ENCODE data around the gene CDC42BPA.
"Not testable (repeated sequence)": the region's sequence is repeated elsewhere in the genome, so short reads cannot be mapped to it uniquely, and the experiment has no call there.

CDC42BPA gene

DNA sequence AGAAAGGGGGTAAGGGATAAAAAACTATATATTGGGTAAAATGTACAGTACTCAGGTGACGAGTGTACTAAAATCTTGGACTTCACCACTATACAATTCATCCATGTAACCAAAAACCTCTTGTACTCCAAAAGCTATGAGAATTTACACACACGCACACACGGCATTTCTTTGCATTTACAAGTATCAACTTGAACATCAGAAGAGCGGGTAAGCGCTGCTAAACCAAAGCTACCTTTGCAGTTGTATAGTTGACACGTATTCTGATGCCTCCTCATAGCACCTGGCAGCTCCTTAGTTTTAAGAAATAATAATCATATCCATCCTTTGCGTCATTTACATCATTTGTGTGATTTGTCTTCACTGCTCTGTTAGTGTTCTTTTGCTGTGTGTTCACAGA is 17.6 kb downstream of the CDC42BPA start:
- no peak overlapping the region for H3K4me3 Mint-ChIP-seq
- ATAC-seq: no peak
- H3K4me1 Mint-ChIP-seq: no peaks in the 10 kb centered on the region
- H3K9me3 Mint-ChIP-seq: no peaks in the 10 kb centered on the region
- no peak for DNase-seq (ENCODE audit: low spot score in 2 of 2)
- H3K36me3 Mint-ChIP-seq: no peaks in the 10 kb centered on the region
- no peak overlapping the region for H3K27ac Mint-ChIP-seq

DNA sequence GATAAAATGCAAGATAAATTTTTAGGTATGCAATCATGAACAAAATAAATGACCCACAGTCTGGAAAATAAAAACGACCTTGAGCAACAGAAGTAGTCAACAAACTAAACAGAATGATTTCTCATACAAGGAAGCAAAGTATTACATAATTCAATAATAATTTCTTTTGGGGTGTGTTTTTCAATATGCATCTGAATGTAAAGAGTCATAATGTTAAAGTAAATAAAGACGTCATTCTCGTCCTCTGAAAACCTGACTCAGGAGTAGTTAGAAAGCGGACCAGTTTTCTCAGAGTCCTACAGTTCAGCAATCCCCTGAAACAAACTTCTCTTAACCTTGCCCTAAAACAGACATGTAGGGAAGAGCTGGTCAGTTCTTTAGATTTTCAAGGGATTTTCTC is 18.6 kb downstream of the CDC42BPA start:
- Mint-ChIP-seq H3K36me3 (no peaks in the 10 kb centered on the region), H3K4me3 (no peak overlapping the region), H3K4me1 (no peaks in the 10 kb centered on the region), H3K27ac (no peak overlapping the region), H3K9me3 (no peaks in the 10 kb centered on the region)
- ATAC-seq (no peak), DNase-seq (ENCODE audit: low spot score in 2 of 2) (no peak)

DNA sequence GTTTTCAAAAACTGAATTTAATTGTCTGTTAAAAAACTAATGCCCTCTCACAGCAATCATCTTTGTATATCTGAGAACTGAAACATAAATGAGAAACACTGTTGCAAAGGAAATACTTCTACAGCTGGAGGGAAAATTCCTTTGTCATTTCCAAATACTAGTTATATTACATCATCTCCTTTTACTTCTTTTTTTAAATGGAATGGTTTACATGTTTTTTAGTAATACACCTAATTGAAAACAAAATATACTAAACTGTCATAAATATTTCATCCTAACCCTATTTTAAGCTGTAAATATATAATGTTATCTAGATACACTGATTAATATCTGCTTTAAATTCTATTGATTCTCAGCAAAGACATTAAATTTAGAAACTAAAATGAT is 19.1 kb downstream of the CDC42BPA start:
- Mint-ChIP-seq H3K27ac (no peak overlapping the region), H3K4me1 (no peaks in the 10 kb centered on the region), H3K36me3 (no peaks in the 10 kb centered on the region), H3K9me3 (no peaks in the 10 kb centered on the region), H3K4me3 (no peak overlapping the region)
- no peak for DNase-seq (ENCODE audit: low spot score in 2 of 2)
- ATAC-seq: no peak

DNA sequence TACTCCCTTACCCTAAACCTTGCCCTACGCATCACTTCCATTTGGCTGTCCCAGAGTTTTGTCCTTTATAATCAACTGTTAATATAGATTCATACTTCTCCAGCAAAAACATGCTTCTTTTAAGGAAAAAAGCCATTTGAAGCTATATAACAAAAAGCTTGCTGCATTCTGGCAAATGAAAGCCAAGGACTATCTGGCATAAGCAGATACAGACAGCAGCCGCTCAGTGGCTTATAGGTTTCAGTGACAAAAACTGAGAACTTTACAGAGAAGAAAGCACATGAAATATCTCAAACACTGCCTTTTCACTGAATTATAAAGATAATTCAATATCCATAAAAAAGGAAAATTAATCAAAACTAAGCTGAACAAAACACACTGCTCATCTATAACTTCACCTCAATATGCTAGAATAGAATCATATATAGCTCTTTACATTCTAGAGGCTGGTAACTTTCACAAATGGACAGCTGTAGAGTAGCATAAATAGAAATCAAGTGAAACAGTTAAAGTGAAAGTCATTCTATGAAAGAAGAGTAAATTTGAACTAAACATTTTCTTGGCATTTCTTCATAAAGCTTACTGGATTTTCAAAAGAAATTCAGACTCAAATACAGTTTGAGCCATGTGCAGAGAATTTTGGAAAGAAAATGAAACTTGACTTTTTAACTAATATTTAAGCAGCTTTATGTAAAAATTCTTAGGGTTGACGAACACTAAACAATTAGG is 19.6 kb downstream of the CDC42BPA start:
- Mint-ChIP-seq H3K9me3 (no peaks in the 10 kb centered on the region), H3K4me1 (no peaks in the 10 kb centered on the region), H3K4me3 (no peak overlapping the region), H3K27ac (no peak overlapping the region), H3K36me3 (no peaks in the 10 kb centered on the region)
- ATAC-seq (no peak), DNase-seq (ENCODE audit: low spot score in 2 of 2) (no peak)

DNA sequence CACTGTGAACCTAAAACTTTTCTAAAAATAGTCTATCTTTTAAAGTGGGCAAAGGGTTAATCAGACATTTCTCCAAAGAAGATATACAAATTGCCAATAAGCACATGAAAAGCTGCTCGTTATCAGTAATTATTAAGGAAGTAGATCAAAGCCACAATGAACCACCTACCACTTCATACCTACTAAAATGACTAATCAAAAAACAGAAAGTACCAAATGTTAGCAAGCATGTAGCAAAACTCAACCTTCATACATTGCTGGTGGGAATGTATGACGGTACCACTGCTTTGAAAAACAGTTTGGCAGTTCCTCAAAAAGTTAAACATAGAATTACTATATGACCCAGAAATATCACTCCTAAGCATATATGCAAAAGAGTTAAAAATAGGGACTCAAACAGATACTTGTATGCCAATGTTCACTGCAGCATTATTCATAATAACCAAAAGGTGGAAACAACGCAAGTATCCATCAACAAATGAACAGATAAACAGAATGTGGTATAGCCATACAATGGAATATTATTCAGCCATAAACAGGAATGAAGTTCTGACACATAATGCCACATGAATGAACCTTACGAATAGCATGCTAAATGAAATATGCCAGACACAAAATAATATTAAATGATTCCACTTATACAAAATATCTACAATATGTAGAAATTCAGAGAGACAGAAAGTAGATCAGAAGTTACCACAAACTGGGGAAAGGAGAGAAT is 21.1 kb downstream of the CDC42BPA start:
- no peaks in the 10 kb centered on the region for H3K4me1 Mint-ChIP-seq
- H3K36me3 Mint-ChIP-seq: no peaks in the 10 kb centered on the region
- H3K27ac Mint-ChIP-seq: no peak overlapping the region
- no peak overlapping the region for H3K4me3 Mint-ChIP-seq
- no peak for DNase-seq (ENCODE audit: low spot score in 2 of 2)
- ATAC-seq: no peak
- no peaks in the 10 kb centered on the region for H3K9me3 Mint-ChIP-seq

DNA sequence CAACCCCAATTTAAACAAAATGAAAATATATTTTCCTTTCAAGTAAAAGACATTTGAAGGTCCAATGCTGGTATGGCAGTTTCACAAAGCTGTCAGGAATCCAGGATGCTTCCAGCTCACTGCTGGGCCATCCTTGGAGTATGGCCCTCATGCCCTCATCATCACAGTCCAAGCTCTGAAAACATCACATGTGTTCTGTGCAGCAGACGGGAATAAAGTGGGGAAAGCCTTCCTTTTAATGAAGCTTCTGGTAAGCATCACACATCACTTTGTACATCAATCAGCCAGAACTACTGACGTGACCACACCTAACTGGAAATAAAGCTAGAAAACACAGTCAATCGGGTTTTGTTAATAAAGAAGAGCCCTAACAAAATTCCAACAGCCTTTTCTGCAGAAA is 22.7 kb downstream of the CDC42BPA start:
- Mint-ChIP-seq H3K4me3 (no peak overlapping the region), H3K36me3 (no peaks in the 10 kb centered on the region), H3K4me1 (no peaks in the 10 kb centered on the region), H3K27ac (no peak overlapping the region), H3K9me3 (no peaks in the 10 kb centered on the region)
- ATAC-seq: no peak
- DNase-seq (ENCODE audit: low spot score in 2 of 2): no peak

DNA sequence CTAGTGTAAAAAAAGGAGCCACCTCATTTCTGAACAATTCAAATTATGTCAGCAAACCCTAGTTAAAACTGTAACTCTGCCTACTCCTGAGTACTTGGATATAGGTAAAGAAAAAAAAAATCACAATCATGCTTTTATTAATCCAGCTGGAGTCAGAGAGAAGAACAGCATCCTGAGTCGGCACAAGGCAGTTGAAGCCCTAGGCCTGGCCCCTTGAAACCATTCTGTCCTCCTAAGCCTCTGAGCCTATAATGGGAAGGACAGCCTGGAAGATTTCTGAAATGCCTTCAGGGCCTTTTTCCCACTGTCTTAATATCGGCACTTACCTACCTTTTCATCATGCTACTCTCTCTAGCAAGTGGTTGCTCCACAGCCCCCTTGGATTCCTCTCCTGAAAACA is 32.5 kb downstream of the CDC42BPA start:
- Mint-ChIP-seq H3K4me3 (no peak overlapping the region), H3K27ac (no peak overlapping the region), H3K4me1 (no peaks in the 10 kb centered on the region), H3K36me3 (no peaks in the 10 kb centered on the region), H3K9me3 (peaks cover 7% of the 10 kb centered on the region)
- DNase-seq (ENCODE audit: low spot score in 2 of 2): no peak
- no peak for ATAC-seq

DNA sequence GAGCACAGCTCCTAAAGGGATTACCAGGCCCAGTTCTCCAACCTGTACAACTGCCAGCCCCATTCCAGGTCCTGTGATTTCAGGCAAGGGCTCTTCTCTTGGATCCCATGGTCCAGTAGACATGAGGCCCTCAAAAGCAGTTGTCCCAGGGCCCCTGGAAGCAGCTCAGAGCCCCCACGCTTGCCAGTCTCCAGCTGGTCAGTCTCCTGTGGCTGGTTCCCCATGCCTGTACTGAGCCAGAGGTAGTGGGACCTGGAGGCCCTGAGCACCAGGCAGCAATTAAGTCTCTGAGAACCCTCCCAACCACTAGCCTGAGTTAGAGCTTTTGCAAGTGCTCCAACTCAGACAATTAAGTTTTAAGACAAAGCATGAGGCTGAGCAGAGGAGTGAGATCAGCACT is 36.9 kb downstream of the CDC42BPA start:
- ATAC-seq (no peak), DNase-seq (ENCODE audit: low spot score in 2 of 2) (no peak)
- Mint-ChIP-seq H3K36me3 (no peaks in the 10 kb centered on the region), H3K27ac (no peak overlapping the region), H3K4me3 (no peak overlapping the region), H3K9me3 (peaks cover 4% of the 10 kb centered on the region), H3K4me1 (no peaks in the 10 kb centered on the region)

DNA sequence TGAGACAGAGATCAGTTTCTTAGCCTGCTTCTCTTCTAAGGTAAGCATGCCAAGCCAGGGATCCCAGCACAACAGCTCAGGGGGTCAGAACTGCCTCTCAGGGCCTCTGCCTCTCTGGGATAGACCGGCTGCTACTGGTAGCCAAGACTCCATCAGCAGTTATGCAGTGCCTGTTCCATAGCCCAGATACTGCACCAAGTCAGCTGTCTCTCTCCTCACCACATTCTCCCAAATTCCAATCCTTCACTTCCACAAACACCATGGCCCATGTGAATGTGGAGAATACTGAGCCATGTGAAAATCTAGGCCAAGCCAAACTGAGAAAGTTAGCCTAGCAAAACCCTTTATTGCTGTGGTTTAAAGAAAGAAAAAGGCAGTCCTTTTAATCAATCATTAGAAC is 37.5 kb downstream of the CDC42BPA start:
- Mint-ChIP-seq H3K27ac (no peak overlapping the region), H3K4me3 (no peak overlapping the region), H3K9me3 (no peaks in the 10 kb centered on the region), H3K36me3 (no peaks in the 10 kb centered on the region), H3K4me1 (no peaks in the 10 kb centered on the region)
- DNase-seq (ENCODE audit: low spot score in 2 of 2) (no peak), ATAC-seq (no peak)

DNA sequence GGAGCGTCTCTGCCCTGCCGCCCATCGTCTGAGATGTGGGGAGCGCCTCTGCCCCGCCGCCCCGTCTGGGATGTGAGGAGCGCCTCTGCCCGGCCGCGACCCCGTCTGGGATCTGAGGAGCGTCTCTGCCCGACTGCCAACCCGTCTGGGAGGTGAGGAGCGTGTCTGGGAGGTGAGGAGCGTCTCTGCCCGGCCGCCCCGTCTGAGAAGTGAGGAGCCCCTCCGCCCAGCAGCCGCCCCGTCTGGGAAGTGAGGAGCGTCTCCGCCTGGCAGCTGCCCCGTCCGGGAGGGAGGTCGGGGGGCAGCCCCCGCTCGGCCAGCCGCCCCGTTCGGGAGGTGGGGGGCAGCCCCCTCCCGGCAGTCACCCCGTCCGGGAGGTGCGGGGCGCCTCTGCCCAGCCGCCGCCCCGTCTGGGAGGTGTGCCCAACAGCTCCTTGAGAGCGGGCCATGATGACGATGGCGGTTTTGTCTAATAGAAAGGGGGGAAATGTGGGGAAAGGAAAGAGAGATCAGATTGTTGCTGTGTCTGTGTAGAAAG is 42.1 kb downstream of the CDC42BPA start:
- not testable (repeated sequence) for H3K9me3 Mint-ChIP-seq; H3K4me1 Mint-ChIP-seq; H3K36me3 Mint-ChIP-seq; H3K27ac Mint-ChIP-seq; ATAC-seq; DNase-seq (ENCODE audit: low spot score in 2 of 2); H3K4me3 Mint-ChIP-seq

DNA sequence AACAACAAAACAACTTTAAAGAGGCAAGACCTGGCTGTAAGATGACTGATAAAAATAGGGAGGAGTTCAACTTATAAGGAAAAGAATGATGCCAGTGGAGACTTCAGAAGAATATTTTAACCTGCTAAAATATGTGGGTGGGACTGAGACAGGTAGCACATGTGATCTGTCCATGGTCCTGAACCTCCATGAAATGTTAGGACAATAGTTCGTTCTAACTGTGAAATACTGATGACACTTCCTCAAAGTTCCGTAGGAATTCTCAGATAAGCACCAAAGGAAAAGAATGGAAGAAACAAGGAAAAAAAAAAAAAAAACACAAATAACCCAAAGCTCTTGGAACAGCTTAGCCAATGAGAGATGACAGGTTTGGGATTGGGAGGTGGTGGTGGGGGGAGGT is 44.7 kb downstream of the CDC42BPA start:
- no peaks in the 10 kb centered on the region for H3K9me3 Mint-ChIP-seq
- H3K36me3 Mint-ChIP-seq: no peaks in the 10 kb centered on the region
- no peak for DNase-seq (ENCODE audit: low spot score in 2 of 2)
- H3K4me3 Mint-ChIP-seq: no peak overlapping the region
- no peaks in the 10 kb centered on the region for H3K4me1 Mint-ChIP-seq
- no peak overlapping the region for H3K27ac Mint-ChIP-seq
- no peak for ATAC-seq

DNA sequence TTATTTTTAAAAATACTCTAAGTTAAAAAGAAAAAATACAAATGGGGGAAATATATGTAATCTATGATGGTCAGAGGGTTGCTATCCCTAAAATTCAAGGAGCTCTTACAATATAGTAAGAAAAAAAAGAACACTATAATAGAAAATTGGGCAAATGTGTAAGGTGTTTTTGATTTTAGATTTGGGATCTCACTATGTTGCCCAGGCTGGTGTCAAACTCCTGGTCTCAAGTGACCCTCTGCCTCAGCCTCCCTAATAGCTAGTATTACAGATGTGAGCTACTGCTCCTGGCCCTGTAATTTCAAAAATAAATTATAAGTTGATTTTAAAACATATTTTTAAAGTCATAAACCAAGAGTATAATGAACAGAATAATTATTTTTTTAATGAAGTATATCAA is 45.9 kb downstream of the CDC42BPA start:
- no peak overlapping the region for H3K4me3 Mint-ChIP-seq
- no peak overlapping the region for H3K27ac Mint-ChIP-seq
- no peaks in the 10 kb centered on the region for H3K9me3 Mint-ChIP-seq
- no peaks in the 10 kb centered on the region for H3K36me3 Mint-ChIP-seq
- no peak for ATAC-seq
- no peak for DNase-seq (ENCODE audit: low spot score in 2 of 2)
- no peaks in the 10 kb centered on the region for H3K4me1 Mint-ChIP-seq

DNA sequence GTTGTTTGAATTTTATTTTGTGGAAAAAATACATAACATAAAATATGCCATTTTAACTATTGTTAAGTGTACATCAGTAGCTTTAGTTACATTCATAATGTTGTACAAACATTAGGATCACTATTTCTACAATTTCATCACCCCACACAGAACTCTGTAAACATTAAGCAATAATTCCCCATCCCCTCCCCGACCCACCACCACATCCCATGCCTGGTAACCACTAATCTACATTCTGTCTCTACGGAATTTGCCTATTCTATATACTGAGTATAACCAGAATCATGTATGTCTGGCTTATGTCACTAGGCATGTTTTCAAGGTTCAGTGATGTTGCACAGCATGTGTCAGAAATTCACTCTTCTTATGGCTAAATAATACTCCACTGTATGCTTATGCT is 47.7 kb downstream of the CDC42BPA start:
- no peak overlapping the region for H3K27ac Mint-ChIP-seq
- ATAC-seq (no peak), DNase-seq (ENCODE audit: low spot score in 2 of 2) (no peak)
- no peaks in the 10 kb centered on the region for H3K4me1 Mint-ChIP-seq
- H3K36me3 Mint-ChIP-seq: no peaks in the 10 kb centered on the region
- H3K4me3 Mint-ChIP-seq: no peak overlapping the region
- H3K9me3 Mint-ChIP-seq: no peaks in the 10 kb centered on the region

DNA sequence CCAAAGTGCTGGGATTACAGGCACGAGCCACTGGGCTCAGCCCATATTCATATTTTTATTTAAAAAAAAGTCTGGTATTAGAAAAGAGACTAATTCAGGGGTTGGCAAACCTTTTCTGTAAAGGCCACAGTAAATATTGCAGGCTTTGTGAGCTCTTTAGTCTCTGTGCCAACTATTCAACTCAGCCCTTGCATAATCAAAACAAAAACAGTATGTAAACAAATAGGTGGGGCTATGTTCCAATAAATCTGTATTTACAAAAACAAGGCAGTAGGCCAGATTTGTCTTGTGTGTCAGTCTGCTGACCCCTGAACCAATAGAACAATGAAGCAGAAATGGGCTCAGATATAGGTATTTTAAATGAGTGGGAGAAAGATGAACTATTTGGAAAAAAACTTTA is 49.3 kb downstream of the CDC42BPA start:
- no peak overlapping the region for H3K27ac Mint-ChIP-seq
- no peak for ATAC-seq
- no peak for DNase-seq (ENCODE audit: low spot score in 2 of 2)
- H3K36me3 Mint-ChIP-seq: no peaks in the 10 kb centered on the region
- H3K9me3 Mint-ChIP-seq: no peaks in the 10 kb centered on the region
- no peaks in the 10 kb centered on the region for H3K4me1 Mint-ChIP-seq
- H3K4me3 Mint-ChIP-seq: no peak overlapping the region

DNA sequence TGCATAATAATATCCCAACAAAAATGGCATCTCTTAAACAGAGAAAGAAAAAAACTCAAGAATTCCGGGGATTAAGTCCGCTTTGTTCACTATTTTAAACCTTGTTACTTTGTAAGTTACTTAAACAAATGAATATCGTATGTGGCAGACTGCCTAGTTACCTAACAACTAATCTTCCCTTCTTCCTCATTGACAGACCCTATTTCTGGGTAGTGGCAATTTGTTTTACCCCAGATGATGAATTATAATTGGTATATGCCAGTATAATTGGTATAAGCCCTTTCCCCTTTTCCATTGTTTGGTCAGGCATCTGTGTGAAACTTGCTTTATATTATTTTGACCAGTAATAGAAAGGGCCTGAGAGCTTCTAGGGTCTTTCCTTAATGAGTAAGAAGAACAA is 52.4 kb downstream of the CDC42BPA start:
- no peak overlapping the region for H3K27ac Mint-ChIP-seq
- no peaks in the 10 kb centered on the region for H3K36me3 Mint-ChIP-seq
- ATAC-seq: no peak
- H3K4me1 Mint-ChIP-seq: no peaks in the 10 kb centered on the region
- H3K9me3 Mint-ChIP-seq: no peaks in the 10 kb centered on the region
- no peak overlapping the region for H3K4me3 Mint-ChIP-seq
- no peak for DNase-seq (ENCODE audit: low spot score in 2 of 2)

DNA sequence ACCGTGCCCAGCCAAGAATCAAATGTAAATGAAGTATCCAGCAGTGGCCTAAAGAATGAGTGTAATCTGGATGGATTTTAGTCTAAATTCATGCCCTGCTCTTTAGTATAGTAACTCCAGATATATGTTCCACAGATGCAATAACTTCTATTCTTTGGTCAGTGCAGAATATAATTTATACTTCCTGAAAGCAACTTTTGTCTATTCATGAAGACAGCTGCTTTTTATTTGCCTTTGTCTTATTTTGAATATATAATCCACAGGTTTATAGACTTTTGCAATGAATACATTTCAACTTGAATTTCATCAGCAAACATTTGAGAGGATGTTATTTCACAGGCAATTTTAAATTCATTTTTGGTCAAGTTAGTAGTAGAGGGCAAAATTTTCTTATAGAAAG is 54.4 kb downstream of the CDC42BPA start:
- ATAC-seq (no peak), DNase-seq (ENCODE audit: low spot score in 2 of 2) (no peak)
- no peaks in the 10 kb centered on the region for H3K4me1 Mint-ChIP-seq
- H3K9me3 Mint-ChIP-seq: no peaks in the 10 kb centered on the region
- H3K36me3 Mint-ChIP-seq: no peaks in the 10 kb centered on the region
- H3K4me3 Mint-ChIP-seq: no peak overlapping the region
- H3K27ac Mint-ChIP-seq: no peak overlapping the region
